ENCODE measurements around the gene PODXL2.
"Not testable (repeated sequence)": the region's sequence is repeated elsewhere in the genome, so short reads cannot be mapped to it uniquely, and the experiment has no call there.

The PODXL2 gene

GRCh38 chr3:127676456-127676855 is 47.5 kb downstream of the PODXL2 start:
- no peak for DNase-seq (ENCODE audit: low spot score)

DNA sequence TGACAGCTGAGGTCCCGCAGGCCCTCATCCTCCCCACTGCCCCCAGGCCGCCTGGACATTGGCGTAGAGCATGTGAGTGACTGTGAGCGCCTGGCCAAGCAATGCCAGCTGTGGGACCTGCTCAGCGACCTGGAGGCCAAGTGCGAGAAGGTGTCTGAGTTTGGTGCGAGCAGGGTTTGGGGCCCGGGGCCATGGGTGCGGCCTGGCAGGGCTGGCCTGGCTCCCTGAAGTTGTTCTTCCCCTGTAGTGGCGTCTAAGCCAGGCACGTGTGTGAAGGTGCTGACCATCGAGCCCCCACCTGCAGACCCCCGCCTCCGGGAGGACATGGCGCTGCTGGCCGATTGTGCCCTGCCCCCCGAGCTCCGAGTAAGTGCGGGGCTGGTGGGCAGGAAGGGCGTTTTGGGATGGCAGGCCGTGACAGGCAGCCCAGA is 48.0 kb downstream of the PODXL2 start:
- no peak for DNase-seq (ENCODE audit: low spot score)

DNA sequence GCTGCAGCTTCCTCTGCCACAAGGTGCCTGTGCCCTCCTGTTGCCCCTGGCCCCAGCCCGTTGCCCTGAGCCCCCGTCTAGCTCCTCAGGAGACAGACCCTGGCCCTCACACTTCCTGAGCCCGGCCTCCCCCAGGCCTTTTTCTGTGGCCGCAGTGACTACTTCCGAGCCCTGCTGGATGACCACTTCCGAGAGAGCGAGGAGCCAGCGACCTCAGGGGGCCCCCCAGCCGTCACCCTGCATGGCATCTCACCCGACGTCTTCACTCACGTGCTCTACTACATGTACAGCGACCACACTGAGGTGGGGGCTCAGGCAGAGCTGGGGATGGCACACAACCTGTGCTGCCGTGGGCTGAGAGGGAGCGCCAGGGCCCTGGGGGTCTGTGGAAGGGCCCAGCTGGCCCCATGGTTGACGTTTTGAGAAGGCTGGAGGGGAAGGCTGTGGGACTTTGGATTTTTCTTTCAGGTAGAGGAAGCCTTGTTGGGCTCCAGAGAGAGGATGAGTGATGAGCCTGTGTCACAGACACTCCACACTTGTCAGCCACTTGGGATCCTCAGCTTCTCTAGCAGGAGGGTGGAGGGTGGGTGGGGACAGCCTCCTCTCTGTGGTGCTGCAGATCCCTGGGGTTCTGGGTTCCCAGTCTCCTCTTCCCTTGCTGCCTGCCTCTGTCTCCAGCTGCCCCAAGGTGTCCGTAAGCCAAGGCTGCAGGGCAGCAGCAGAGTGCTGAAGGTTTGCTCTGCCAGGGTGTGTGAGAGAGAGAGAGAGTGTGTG is 48.7 kb downstream of the PODXL2 start:
- no peak for DNase-seq (ENCODE audit: low spot score)

GRCh38 chr3:127678315-127678599 is 49.3 kb downstream of the PODXL2 start:
- no peak for DNase-seq (ENCODE audit: low spot score)

GRCh38 chr3:127678611-127679533 is 49.9 kb downstream of the PODXL2 start:
- DNase-seq (ENCODE audit: low spot score) = no peak

DNA sequence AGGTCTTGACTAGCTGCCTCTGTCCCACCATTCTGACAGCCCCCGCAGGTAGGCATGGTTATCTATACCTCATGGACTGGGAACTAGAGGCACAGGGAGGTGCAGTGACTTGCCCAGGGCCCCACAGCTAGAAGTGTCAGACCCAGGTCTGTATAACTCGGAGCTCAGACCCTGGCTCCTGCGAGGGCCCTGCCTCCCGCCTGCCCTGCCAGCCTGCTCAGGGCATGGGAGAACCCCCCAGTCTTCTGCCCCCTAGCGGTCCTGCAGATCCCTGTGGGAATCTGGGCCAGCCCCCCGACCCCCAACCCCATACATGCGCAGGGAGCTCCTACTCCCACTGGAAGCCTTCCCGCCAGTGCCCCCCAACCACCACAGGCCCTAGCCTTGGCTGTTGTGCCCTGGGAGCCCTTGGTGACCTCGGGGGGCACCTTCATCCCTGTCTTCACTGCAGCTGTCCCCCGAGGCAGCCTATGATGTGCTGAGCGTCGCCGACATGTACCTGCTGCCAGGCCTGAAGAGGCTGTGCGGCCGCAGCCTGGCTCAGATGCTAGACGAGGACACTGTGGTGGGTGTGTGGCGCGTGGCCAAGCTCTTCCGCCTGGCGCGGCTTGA is 50.7 kb downstream of the PODXL2 start:
- no peak for DNase-seq (ENCODE audit: low spot score)

DNA sequence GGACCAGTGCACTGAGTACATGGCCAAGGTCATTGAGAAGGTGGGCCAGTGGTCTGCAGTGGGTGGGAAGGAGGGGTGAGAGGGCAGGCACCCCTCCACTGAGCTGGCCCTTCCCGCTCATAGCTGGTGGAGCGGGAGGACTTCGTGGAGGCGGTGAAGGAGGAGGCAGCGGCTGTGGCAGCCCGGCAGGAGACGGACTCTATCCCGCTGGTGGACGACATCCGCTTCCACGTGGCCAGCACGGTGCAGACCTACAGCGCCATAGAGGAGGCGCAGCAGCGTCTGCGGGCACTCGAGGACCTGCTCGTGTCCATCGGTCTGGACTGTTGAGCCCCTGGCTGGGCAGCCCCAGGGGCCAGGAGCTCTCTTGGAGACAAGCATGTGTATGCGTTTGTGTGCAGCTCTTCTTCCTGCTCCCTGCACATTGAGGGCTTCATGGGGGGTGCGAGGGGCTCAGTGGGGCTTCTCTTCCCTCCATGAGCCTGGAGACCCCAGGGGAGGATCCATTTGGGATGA is 51.2 kb downstream of the PODXL2 start:
- no peak for DNase-seq (ENCODE audit: low spot score)

DNA sequence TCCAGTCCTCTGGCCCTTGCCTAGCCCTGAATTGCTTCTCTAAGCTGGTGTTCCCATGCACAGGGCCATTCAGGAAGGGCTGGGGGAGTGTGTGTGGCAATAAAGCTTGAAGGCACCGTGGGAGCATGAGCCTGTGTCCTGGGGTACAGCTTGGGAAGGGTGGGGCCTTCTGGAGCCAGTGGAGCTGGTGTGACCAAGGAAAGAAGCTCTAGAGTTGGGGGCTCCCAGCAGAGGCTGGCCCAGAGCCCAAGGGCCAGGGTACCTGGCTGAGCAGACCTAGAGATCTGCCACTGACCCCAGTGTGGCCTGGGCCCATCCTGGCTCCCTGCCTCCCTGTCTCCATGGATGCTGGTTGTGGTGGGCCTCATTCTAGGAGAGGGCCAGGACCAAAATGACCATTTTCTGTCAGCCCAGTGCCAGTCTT is 51.8 kb downstream of the PODXL2 start:
- DNase-seq (ENCODE audit: low spot score) = no peak

DNA sequence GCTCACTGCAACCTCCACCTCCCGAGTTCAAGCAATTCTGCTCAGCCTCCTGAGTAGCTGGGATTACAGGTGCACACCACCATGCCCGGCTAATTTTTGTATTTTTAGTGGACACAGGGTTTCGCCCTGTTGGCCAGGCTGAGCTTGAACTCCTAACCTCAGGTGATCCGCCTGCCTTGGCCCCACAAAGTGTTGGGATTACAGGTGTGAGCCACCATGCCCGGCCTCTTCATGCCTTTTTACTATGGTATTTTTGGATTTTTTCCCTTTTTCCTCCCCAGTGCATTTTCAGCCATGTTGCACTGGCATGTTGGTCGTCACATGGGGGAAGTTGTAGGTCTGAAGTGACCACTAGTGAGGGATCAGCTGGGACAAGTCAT is 53.2 kb downstream of the PODXL2 start:
- DNase-seq (ENCODE audit: low spot score) = not testable (repeated sequence)

DNA sequence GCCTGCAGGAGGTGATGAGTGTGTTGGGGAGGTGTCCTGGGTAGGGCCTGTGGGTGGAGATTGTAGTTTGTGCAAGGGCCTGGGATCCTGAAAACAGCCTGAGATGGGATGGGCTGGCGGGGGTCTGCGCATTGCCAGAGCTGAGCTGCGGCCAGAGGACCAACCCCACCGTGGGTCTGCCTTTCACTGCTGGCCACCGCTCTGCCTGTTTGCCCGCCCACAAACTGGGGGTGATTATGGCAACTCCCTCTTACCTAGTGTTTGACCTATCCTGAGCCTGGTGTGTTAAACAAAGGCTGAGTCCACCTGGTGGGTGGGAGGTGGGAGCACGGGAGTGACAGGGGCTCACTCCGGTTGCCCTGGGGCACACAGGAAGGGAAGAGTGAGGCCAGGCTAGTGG is 53.6 kb downstream of the PODXL2 start:
- no peak for DNase-seq (ENCODE audit: low spot score)

DNA sequence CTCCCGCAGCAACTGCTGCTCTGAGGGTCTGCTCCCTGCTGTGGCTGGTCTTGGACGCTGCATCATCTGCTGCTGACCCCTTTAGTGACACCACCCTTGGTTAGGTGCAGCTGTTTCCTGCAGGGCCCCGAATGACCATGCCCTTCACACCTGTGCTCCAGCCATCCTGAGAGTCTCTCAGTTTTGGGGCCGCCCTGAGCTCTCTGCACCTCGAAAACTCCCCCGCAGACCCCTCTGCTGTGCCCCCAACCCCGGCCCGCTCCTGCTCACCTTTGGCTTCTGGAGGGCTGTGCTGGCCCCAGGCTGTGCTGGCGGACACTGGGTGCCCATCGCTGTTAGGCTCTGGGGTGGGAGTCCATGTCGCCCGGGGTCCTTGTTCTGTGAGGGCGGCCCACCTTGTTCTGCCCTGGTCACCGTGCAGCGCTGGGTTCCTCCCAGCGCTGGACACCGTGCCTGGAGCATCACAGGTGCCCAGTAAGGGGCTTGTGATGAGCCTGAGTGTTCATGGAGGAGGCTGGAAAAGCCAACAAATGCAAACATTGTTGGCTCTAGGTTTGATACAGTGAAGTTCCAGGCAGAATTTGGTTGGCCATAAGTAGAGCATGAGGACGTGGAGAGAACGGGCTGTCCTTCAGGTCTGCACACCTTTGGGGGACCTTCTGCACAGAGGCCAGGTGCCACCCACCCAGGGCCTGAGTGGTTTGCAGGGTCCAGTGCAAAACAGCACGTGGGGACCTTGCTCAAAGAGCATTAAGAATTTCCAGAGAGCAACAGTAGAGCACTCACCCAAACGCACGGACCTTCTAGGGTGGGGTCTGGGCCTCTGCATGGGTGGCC is 56.1 kb downstream of the PODXL2 start:
- no peak for DNase-seq (ENCODE audit: low spot score)

DNA sequence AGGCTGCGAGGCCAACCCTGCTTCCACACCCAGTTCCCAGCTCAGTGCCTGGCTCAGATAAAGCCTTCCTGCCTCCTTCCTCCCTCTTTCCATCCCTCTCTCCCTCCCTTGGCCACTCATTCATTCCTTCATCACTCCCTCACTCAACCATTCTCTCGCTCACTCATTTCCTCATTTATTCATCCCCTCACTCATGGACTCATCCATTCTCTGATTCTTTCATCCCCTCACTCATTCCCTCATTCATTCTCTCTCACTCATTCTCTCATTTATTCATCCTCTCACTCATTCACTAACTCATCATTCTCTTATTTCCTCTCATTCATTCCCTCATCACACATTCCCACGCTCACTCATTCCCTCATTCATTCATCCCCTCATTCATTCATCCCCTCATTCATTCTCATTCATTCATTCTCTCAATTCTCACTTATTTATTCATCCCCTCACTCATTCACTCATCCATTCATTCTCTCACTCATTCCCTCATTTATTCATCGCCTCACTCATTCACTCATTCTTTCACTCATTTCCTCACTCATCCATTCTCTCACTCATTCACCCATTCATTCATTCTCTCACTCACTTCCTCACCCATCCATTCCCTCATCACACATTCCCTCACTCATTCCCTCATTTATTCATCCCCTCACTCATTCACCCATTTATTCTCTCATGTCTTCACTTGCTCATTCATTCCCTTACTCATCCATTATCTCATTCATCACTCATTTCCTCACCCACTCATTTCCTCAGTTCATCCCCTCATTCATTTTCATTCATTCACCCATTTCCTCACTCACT is 56.9 kb downstream of the PODXL2 start:
- no peak for DNase-seq (ENCODE audit: low spot score)

DNA sequence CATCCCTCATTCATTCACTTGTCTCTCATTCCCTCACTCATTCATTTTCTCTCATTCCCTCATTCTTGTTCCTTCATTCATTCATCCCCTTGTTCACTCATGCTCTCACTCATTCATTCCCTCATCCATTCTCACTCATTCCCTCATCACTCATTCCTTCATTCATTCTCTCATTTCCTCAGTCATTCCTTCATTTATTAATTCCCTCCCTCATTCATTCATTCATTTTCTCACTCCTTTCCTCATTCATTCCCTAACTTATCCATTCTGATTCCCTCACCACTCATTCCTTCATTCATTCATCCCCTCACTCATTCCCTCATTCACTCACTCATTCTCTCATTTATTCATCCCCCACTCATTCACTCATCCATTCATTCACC is 57.5 kb downstream of the PODXL2 start:
- no peak for DNase-seq (ENCODE audit: low spot score)

DNA sequence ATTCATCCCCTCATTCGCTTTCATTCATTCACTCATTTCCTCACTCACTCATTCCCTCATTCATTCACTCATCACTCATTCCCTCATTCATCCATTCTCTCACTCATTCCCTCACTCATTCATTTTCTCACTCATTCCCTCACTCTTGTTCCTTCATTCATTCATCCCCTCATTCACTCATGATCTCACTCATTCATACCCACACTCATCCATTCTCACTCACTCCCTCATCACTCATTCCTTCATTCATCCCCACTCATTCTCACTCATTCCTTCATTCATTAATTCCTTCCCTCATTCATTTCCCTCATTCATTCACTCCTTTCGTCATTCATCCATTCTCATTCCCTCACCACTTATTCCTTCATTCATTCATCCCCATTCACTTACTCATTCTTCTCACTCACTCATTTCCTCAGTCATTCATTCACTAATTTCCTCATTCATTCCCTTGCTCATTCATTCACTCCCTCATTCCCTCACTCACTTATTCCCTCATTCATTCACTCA is 58.3 kb downstream of the PODXL2 start:
- no peak for DNase-seq (ENCODE audit: low spot score)

DNA sequence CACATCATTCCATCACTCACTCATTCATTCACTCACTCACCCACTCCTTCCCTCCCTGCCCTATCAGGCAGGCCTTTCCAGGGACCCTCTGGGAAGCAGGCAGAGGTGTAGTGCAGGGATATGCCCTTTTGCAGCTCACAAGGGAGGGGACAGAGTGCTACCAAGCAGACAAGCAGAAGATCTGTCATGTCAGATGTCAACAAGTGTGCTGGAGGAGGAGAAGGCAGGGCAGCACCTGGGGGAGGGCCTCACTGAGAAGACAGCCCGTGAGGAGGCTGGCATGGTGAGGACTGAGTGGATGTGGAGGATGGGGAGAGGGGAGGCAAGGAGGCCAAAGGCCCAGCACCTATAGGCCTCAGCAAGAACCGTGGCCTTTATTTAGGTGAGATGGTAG is 59.0 kb downstream of the PODXL2 start:
- DNase-seq (ENCODE audit: low spot score) = no peak

GRCh38 chr3:127688416-127689265 is 59.7 kb downstream of the PODXL2 start:
- DNase-seq (ENCODE audit: low spot score) = no peak

- no peak for DNase-seq (ENCODE audit: low spot score)
Measured at GRCh38 chr3:127689266-127689860, 60.4 kb downstream of the PODXL2 start.

- no peak for DNase-seq (ENCODE audit: low spot score)
Measured at GRCh38 chr3:127690106-127690505, 61.1 kb downstream of the PODXL2 start.

GRCh38 chr3:127690823-127691452 is 62.0 kb downstream of the PODXL2 start:
- no peak for DNase-seq (ENCODE audit: low spot score)

All from kidney capillary endothelial cell (primary cell).